ENCODE measurements around the gene GPANK1. TPM values are rescaled to one million over a fixed set of nuclear protein-coding genes. Genes with fewer than 3 reads are reported as not detected.

GPANK1 gene
- total RNA-seq, 1 donor, result 11.9 TPM

- peaks cover 77% of the 10 kb centered on the region for H3K4me1 ChIP-seq (ENCODE audit: insufficient read depth, low read length)
- H3K27me3 ChIP-seq (ENCODE audit: insufficient read depth, low read length), result no peaks in the 10 kb centered on the region
- H3K4me3 ChIP-seq (ENCODE audit: low read length), result peak overlapping the region; percentile 86
Measured at GRCh38 chr6:31661262-31662123, 3.3 kb downstream of the GPANK1 start.

GRCh38 chr6:31660381-31661261 is 4.2 kb downstream of the GPANK1 start, which contains the start of gene C6orf47:
C6orf47 (minus strand) TSS chr6:31660778; CDS start chr6:31659947, 831 bp downstream.
- no peaks in the 10 kb centered on the region for H3K27me3 ChIP-seq (ENCODE audit: insufficient read depth, low read length)
- peak within 1 kb of the TSS; percentile 86 for H3K4me3 ChIP-seq (ENCODE audit: low read length)
- H3K9me3 ChIP-seq (ENCODE audit: low read depth, low read length), result no peaks in the 10 kb centered on the region
- peaks cover 72% of the 10 kb centered on the region for H3K4me1 ChIP-seq (ENCODE audit: insufficient read depth, low read length)

More at GRCh38 chr6:31661262-31662123, 3.3 kb downstream of the GPANK1 start:
- H3K9me3 ChIP-seq (ENCODE audit: low read depth, low read length), result no peaks in the 10 kb centered on the region

DNA sequence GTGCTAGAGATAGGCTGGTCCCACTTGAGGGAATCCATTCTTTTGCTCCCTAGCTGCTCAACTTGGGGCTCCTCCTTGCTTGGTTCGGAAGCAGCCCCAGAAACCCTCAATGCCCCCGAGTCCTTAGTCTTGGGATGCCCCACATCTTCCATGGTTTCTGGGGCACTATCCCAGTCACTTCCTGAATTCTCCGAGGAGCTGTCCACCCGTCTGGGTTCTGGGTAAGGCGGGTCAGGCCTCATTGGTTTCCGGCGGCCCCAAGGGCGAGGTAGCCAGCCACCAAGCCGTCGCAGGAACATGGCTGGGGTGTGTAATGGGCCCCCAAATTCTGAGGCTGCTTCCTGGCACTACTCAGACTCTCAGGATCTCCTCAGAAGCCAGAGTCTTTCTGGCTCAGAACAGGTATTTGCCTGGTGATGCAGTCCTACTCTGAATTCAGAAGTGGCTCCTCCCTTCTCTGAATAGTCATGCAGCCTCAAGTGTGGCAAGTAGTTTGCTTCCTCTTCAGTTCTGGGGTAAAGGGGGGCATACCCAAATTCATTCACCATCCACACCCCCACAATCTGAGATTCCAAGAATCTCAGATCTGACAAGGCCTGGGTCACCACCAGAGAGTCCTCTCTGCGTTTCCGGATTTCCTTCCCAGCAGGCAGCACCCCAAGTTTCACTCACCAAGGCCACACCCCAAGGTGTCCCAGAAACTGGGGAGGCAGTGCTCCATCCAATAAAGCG is 5.0 kb downstream of the GPANK1 start:
- H3K4me3 ChIP-seq (ENCODE audit: low read length), result peak overlapping the region; percentile 86
- no peaks in the 10 kb centered on the region for H3K9me3 ChIP-seq (ENCODE audit: low read depth, low read length)
- no peaks in the 10 kb centered on the region for H3K27me3 ChIP-seq (ENCODE audit: insufficient read depth, low read length)
- H3K4me1 ChIP-seq (ENCODE audit: insufficient read depth, low read length), result peaks cover 72% of the 10 kb centered on the region

DNA sequence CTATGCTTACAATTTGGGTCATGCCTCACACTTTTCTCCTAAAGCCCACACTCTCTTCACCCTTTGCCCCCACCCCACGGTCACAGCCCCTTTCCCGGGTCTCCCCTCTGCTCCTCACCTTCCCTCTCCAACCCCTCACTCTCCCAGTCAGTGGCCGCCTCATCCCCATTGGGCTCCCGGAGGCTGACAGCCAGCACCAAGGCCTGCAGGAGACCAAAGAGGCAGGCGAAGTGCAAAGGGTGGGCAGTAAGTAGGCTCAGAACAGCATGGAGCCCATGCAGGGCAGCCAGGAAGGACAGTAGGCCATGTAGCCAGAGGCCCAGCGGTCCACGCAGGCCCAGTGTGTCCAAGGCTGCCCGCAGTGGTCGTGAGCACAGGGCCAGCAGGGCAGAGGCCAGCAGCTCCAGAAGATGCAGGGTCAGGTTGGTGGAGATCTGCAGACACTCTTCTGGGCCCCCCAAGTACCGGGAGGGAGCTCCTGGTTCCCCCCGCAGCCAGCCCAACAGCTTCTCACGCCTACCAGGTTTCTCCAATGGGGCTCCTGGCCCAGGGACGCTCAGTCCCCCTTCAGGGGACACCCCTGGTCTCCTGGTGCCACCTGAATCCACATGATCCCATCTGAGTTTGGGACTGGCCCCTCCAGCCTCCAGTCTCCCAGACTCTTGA is 5.7 kb downstream of the GPANK1 start:
- no peaks in the 10 kb centered on the region for H3K27me3 ChIP-seq (ENCODE audit: insufficient read depth, low read length)
- H3K4me3 ChIP-seq (ENCODE audit: low read length), result peak overlapping the region; percentile 86
- no peaks in the 10 kb centered on the region for H3K9me3 ChIP-seq (ENCODE audit: low read depth, low read length)
- peaks cover 68% of the 10 kb centered on the region for H3K4me1 ChIP-seq (ENCODE audit: insufficient read depth, low read length)

GRCh38 chr6:31658158-31658688 is 6.6 kb downstream of the GPANK1 start:
- Histone ChIP-seq H3K9me3 (ENCODE audit: low read depth, low read length) (no peaks in the 10 kb centered on the region), H3K4me3 (ENCODE audit: low read length) (no peak overlapping the region), H3K4me1 (ENCODE audit: insufficient read depth, low read length) (peaks cover 67% of the 10 kb centered on the region), H3K27me3 (ENCODE audit: insufficient read depth, low read length) (no peaks in the 10 kb centered on the region)

GRCh38 chr6:31657406-31658157 is 7.2 kb downstream of the GPANK1 start:
- peaks cover 63% of the 10 kb centered on the region for H3K4me1 ChIP-seq (ENCODE audit: insufficient read depth, low read length)
- H3K9me3 ChIP-seq (ENCODE audit: low read depth, low read length), result no peaks in the 10 kb centered on the region
- no peak overlapping the region for H3K4me3 ChIP-seq (ENCODE audit: low read length)
- no peaks in the 10 kb centered on the region for H3K27me3 ChIP-seq (ENCODE audit: insufficient read depth, low read length)

GRCh38 chr6:31655349-31656237 is 9.2 kb downstream of the GPANK1 start, which contains the start of gene APOM:
APOM (plus strand) TSS chr6:31655894; CDS start chr6:31655967, 73 bp downstream.
- H3K9me3 ChIP-seq (ENCODE audit: low read depth, low read length), result no peaks in the 10 kb centered on the region
- no peaks in the 10 kb centered on the region for H3K27me3 ChIP-seq (ENCODE audit: insufficient read depth, low read length)
- H3K4me1 ChIP-seq (ENCODE audit: insufficient read depth, low read length), result peaks cover 56% of the 10 kb centered on the region
- H3K4me3 ChIP-seq (ENCODE audit: low read length), result no peak within 1 kb of the TSS

- H3K4me1 ChIP-seq (ENCODE audit: insufficient read depth, low read length), result peaks cover 52% of the 10 kb centered on the region
Measured at GRCh38 chr6:31654574-31655348, 10.0 kb downstream of the GPANK1 start.

GRCh38 chr6:31652925-31653724 is 11.7 kb downstream of the GPANK1 start:
- Histone ChIP-seq H3K4me3 (ENCODE audit: low read length) (peak overlapping the region; percentile 92), H3K27me3 (ENCODE audit: insufficient read depth, low read length) (no peaks in the 10 kb centered on the region), H3K4me1 (ENCODE audit: insufficient read depth, low read length) (peaks cover 35% of the 10 kb centered on the region), H3K9me3 (ENCODE audit: low read depth, low read length) (no peaks in the 10 kb centered on the region)

More at GRCh38 chr6:31654574-31655348, 10.0 kb downstream of the GPANK1 start:
- no peaks in the 10 kb centered on the region for H3K27me3 ChIP-seq (ENCODE audit: insufficient read depth, low read length)
- H3K9me3 ChIP-seq (ENCODE audit: low read depth, low read length), result no peaks in the 10 kb centered on the region
- no peak overlapping the region for H3K4me3 ChIP-seq (ENCODE audit: low read length)

GRCh38 chr6:31651602-31652191 is 13.1 kb downstream of the GPANK1 start:
- Histone ChIP-seq H3K4me3 (ENCODE audit: low read length) (peak overlapping the region; percentile 92), H3K4me1 (ENCODE audit: insufficient read depth, low read length) (peaks cover 25% of the 10 kb centered on the region), H3K9me3 (ENCODE audit: low read depth, low read length) (no peaks in the 10 kb centered on the region), H3K27me3 (ENCODE audit: insufficient read depth, low read length) (no peaks in the 10 kb centered on the region)

DNA sequence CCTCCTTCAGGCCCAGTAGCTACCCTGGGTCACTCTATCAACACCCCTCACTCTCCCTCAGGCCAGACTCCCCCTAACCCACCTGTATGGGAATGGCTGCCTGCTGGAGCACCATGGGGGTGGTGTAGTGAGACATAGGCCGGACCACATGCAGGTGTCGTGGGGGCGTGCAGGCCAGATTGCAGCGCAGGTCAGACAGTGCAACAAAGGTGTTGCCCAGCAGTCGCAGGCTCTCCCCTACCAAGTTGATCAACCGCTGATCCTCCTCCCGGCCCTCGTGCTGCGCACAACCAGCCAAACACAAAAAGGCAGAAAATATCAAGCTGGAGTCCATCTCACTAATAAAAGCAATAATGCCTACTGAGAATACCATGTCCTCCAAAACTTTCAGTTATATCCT is 19.5 kb downstream of the GPANK1 start:
- Histone ChIP-seq H3K9me3 (ENCODE audit: low read depth, low read length) (no peaks in the 10 kb centered on the region), H3K4me3 (ENCODE audit: low read length) (no peak overlapping the region), H3K27me3 (ENCODE audit: insufficient read depth, low read length) (no peaks in the 10 kb centered on the region), H3K4me1 (ENCODE audit: insufficient read depth, low read length) (peaks cover 3% of the 10 kb centered on the region)

All from mononuclear cell (primary cell).